ENCODE measurements around the gene SFRP5.

- TF ChIP-seq EZH2 (IDR thresholded peaks at IDR 0.05) (no peak), CTCF (IDR thresholded peaks at IDR 0.05) (no peak)
Measured at GRCh38 chr10:97718659-97719142, 53.1 kb downstream of the SFRP5 start.
